ENCODE data around the gene AMPD1.

The AMPD1 gene

DNA sequence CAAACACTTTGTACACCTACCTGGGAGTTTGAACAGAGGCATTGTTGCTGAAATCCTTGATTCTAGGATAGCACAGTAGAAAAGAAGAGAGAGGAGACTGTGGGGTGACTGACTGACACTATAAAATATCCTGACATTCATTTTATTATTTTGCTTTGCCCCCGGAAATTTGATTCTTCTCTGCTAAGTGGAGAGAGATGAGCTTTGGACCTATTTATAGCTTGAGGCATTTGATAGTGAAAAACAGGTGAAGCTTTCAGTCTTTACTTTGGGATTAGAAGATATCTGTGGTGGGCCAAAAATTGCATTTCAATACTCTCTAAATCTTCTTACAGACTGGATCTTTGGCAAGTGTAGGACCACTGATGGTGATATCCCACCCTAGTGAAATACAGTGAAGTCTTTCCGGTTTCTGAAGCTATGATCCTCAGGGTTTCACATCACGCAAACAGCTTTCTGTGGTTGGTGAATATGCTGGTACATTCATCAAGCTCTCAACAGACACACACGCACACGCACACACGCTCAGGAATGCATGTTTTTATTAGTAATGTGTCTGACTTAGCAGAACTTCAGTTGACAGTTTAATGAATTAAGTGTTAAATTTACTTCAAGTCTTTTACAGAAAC, at the start of gene AMPD1:
TSS of gene AMPD1 (minus strand) at position 117 of the 629 bp plus-strand sequence. CDS start at position 42, 75 bp downstream.
- DNase-seq (ENCODE audit: low read depth): no peak

DNA sequence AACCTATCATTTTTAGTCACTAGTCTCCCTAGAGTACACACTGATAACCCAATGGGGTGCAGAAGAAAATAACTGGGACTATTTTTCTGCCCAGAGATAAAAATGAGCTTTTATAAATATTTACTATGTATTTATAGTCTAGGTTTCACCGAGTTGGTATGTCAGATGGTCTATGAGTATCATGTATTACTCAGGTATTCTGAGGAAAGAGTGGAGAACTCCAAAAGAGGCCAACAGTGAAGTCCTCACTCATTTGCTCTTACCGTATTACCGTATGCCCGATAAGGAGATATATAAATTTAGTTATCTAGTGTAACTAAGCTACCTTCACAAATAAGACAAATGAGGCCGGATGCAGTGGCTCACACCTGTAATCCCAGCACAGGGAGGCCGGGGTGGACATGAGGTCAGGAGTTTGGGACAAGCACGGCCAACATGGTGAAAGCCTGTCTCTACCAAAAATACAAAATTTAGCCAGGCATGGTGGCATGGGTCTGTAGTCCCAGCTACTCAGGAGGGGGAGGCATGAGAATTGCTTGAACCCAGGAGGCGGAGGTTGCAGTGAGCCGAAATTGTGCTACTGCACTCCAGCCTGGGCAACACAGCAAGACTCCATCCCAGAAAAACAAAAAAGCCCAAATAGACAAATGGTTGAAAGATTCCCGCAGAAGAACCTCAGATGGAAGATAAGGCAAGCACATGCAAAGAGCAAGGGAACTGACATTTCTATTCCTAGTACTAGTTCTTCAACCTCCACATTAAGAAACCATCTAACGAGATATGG, 46.8 kb upstream of the AMPD1 start:
- DNase-seq (ENCODE audit: low read depth): no peak

DNA sequence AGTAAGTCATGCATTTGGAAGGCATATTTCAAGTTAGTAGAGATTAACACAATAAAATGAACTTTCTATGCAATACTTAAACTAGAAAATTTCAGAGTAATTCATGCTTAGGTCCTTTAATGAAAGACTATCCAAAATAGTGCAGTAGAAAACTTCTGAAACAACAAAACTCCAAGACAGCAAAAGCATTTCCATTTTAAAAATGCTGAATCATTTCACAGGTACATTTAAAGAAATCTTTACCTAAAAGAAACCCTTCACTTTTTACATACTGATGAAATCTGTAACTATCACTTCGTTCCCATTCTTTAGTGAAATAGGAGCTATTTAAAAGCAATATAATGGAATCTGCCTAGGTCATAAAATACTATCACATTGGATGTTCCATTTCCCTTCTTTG, 45.0 kb upstream of the AMPD1 start:
- no peak for DNase-seq (ENCODE audit: low read depth)

DNA sequence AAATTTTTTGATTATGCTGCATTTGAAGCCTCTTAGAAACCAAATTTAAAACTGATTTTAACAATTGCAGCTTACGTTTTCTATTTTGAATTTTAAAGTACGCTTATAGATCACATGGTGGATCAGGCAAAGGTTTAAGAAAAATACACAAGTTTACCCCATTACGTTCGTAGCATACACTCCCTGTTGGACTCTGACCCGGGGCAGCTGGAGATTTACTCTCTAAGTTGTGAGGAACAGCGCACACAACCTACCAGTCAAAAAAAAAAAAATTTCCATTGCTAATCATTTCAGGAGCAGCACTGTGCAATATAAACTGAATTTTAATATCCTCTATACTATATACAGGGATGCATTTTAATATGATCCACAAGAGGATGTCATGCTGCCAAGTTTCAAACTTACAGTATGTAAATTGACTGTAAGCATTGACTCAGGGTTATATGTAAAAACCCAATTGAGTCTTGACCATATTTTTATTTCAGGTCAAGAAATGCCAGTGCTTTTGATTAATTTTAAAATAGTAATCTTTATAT, 42.0 kb upstream of the AMPD1 start:
- DNase-seq (ENCODE audit: low read depth): no peak

- DNase-seq (ENCODE audit: low read depth): no peak
Observed at GRCh38 chr1:114735479-114735878, 40.1 kb upstream of the AMPD1 start.

DNA sequence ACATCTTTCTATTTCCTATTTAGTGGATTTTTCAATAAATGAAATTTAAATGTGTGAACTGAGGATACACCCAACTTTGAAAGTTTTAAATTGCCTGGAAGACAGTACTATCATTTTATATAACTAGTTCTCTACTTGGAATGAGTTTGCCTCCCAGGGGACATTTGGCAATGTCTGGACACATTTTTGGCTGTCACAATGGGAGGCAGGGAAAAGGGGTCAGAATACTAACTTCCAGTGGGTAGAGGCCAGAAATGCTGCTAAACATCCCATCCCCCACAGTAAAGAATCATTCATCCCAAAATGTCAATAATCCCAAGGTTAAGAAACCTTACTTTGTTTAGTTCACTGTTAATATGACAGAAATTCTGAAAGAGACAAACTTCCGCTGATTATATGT, 34.4 kb upstream of the AMPD1 start:
- DNase-seq (ENCODE audit: low read depth): no peak

GRCh38 chr1:114728553-114728952, 33.2 kb upstream of the AMPD1 start:
- no peak for DNase-seq (ENCODE audit: low read depth)

GRCh38 chr1:114725230-114725629, 29.9 kb upstream of the AMPD1 start:
- DNase-seq (ENCODE audit: low read depth): no peak

DNA sequence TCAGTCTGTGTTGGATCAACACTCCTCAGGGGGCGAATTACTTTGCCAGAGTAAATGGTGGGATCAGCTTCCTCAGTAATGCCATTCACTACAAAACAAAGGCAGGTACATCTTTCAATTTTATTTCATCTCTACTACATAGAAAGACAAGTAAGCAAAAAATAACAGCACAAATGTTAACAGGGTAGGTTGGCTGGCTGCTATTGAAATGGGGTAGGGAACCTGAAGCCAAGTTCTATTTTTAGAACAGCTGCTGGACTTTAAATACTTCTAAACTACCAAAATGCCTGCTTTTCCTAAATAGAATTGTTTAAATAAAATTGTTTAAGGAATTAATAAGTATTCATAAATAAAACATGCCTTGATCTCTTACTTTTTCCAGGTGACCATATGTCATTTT, 28.6 kb upstream of the AMPD1 start:
- no peak for DNase-seq (ENCODE audit: low read depth)

GRCh38 chr1:114723457-114723856, 28.1 kb upstream of the AMPD1 start:
- no peak for DNase-seq (ENCODE audit: low read depth)

DNA sequence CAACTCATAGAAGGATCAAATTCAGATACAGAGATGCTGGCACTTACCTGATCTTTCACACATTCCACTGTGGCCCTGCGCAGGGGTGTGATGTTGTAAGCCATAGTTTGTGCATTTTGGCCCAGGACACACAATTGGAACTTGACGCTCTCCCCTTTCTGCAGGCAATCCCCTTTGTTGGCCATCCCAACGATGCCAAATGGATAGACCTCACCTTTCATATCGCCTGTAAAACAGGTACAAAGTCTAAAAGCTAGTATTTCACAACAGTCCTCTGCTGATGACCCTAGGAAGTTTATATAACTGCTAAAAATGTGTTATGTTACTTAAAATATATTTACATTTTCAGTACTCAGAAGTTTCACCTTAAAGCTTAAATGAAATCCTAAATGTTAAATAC, 25.1 kb upstream of the AMPD1 start:
- no peak for DNase-seq (ENCODE audit: low read depth)

- no peak for DNase-seq (ENCODE audit: low read depth)
Observed at GRCh38 chr1:114719424-114719787, 24.1 kb upstream of the AMPD1 start.

DNA sequence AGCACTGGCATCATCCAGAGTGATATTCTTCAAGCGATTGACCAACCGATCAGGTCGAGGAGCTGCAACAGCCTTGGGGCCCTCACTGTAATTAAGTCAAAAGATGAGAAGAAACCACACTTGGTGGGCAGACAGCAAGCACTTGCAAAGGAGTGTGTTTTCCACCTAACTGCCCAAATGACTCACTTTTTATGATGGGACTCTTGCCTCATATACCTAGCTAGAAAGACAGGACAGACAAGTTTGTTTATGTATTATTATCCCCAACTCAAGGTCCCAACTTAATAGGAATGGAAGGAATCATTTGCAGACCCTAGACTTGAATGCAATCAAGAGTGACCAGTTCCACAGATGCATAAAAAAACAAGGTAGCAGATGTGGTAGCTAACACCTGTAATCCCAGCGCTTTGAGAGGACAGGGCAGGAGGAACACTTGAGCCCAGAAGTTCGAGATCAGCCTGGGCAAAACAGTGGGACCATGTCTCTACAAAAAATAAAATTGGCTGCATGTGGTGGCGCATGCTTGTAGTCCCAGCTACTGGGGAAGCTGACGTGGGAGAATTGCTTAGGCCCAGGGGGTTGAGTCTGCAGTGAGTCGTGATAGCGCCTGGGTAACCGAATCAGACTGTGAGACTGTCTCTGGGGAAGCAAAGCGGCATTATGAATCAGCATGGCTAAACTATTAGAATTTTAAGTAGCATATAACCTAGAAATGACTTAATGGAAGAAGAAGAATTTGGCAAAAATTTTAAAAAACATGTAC, 23.5 kb upstream of the AMPD1 start:
- DNase-seq (ENCODE audit: low read depth): no peak

DNA sequence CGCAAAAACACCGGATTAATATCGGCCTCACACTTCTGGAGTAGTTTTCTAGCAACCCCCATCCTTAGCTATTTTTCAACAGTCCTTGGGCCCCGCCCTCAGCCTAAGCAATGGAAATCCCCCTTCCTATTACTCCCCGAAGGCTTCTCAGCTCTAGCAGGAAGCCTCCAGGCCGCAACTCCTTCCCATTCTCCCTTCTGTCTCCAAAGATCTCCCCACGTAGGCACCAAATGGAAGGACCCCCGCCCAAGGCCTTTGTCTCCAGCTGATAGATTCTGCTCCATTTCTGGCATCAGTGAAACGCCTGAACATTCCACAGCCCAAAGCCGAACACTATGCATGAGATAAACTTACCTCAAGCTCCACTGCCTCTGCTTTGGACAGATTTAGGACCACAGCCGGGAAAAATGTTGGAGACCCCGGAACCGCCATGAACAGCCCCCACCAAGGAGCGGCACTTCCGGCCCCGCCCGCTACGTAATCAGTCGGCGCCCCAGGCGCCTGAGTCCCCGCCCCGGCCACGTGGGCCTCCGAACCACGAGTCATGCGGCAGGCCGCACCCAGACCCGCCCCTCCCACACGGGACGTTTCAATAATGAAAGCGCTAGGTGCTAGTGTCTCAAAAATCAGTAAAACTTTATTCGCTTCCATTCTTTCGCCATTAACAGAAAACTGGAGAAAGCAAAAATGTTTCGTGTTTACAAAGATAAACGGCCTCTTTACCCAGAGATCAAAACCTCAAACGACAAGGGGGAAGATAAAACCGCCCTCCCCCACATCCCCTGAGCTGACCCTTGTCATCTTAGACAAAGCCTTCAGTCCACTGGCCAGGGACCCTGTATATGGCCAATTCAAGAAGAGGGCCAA, 21.2 kb upstream of the AMPD1 start, which contains the start of gene NRAS:
TSS of gene NRAS (minus strand) at position 468 of the 867 bp plus-strand sequence. CDS start 611 bp downstream, outside the sequence.
- DNase-seq (ENCODE audit: low read depth): peak; percentile 95

GRCh38 chr1:114715952-114716303, 20.6 kb upstream of the AMPD1 start:
- no peak for DNase-seq (ENCODE audit: low read depth)

GRCh38 chr1:114712977-114713376, 17.6 kb upstream of the AMPD1 start:
- no peak for DNase-seq (ENCODE audit: low read depth)

DNA sequence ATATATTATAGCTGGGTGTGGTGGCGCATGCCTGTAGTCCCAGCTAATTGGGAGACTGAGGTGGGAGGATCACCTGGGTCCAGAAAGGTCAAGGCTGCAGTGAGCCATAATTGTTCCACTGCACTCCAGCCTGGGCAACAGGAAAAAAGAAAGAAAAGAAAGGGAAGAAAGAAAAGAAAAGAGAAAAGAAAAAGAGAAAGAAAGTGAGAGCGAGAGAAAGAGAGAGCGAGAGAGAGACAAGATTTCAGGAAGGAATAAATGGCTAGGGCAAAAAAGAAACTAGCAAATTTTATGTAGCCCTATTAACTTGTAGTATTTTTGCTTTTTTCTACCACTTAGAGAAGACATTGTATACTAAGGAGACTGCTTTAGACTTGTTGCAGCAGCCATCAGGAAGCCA, 15.0 kb upstream of the AMPD1 start:
- DNase-seq (ENCODE audit: low read depth): no peak

- DNase-seq (ENCODE audit: low read depth): no peak
Observed at GRCh38 chr1:114707604-114708003, 12.3 kb upstream of the AMPD1 start.

GRCh38 chr1:114703242-114703641, 7.9 kb upstream of the AMPD1 start:
- DNase-seq (ENCODE audit: low read depth): no peak

GRCh38 chr1:114702737-114703136, 7.4 kb upstream of the AMPD1 start:
- no peak for DNase-seq (ENCODE audit: low read depth)

- DNase-seq (ENCODE audit: low read depth): no peak
Observed at GRCh38 chr1:114701931-114702330, 6.6 kb upstream of the AMPD1 start.
